Breast epithelium (tissue), 3 donors: ENCODE measurements around the gene NGDN.

Experiments used
- POLR2A ChIP-seq: fragments of 450-650 bp; IDR thresholded peaks from one replicate; pipeline ENCODE4 v1.6.1; 2016; ENCODE audit warnings: antibody characterized with exemption, mild to moderate bottlenecking, moderate library complexity
- TF ChIP-seq, protein P1 (sequence below), 3 donors: fragments of 450-650 bp; IDR thresholded peaks; one replicate each; pipeline ENCODE4 v1.5.1; 2016 to 2017; ENCODE audit warnings: antibody characterized with exemption in 3 of 3, mild to moderate bottlenecking in 3 of 3, moderate library complexity in 3 of 3

DNA sequence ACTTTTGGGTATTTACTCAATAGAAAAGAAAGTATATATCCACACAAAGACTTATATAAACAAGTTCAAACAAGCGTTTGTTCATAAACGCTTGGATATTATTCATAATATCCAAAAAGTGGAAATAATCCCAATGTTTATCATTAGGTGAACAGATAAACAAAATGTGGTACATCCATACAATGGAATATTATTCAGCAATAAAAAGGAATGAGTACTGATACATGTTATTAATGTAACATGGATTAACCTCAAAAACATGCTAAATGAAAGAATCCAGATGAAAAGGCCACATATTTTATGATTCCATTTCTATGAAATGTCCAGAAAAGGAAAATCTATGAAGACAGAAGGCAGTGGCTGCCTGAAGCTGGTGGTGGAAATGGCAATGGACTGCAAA, 17.3 kb upstream of the NGDN start:
- TF ChIP-seq, protein P1, sequence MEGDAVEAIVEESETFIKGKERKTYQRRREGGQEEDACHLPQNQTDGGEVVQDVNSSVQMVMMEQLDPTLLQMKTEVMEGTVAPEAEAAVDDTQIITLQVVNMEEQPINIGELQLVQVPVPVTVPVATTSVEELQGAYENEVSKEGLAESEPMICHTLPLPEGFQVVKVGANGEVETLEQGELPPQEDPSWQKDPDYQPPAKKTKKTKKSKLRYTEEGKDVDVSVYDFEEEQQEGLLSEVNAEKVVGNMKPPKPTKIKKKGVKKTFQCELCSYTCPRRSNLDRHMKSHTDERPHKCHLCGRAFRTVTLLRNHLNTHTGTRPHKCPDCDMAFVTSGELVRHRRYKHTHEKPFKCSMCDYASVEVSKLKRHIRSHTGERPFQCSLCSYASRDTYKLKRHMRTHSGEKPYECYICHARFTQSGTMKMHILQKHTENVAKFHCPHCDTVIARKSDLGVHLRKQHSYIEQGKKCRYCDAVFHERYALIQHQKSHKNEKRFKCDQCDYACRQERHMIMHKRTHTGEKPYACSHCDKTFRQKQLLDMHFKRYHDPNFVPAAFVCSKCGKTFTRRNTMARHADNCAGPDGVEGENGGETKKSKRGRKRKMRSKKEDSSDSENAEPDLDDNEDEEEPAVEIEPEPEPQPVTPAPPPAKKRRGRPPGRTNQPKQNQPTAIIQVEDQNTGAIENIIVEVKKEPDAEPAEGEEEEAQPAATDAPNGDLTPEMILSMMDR (IDR thresholded peaks at IDR 0.05): no peak
- TF ChIP-seq POLR2A: no peak
